ENCODE data around the gene ENO1.
"Not testable (repeated sequence)": the region's sequence is repeated elsewhere in the genome, so short reads cannot be mapped to it uniquely, and the experiment has no call there.

The ENO1 gene

DNA sequence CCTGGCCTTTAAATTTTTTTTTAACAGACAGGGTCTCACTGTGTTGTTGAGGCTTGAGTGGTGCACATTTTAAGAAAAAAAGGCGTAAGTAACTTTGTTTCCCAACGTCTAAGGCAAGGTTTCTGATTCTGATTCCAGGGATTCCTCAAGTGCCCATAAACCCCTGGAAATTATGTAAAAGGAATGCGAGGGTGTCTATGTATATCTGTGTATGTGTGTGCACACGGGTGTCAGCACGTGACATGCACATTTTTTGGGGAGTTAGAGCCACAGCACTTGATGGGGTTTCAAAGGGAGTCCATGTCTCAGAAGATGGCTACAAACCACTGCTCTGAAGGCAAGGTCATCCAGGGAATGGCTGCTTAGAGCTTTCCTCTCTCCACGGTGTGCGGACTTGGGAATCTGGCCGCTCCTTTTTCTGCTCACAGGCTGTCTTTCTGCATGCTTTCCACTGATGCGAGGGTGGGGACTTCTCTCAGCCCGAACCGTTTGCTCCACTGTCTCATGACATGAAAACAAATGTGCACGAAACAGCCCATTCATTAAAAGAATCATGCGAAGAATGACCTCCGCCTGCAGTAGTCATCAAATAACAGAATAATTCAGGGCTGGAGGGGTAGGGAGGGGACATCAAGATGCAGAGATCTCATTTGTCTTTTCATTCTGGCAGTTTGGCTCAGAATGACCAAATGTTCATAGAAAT is 42.4 kb downstream of the ENO1 start:
- no peaks in the 10 kb centered on the region for H3K4me1 ChIP-seq (ENCODE audit: control insufficient read depth, insufficient read depth, low read length)
- no peaks in the 10 kb centered on the region for H3K9me3 ChIP-seq (ENCODE audit: control insufficient read depth, insufficient read depth, low read depth, low read length)
- H3K27ac ChIP-seq (ENCODE audit: extremely low read depth, low read depth, low read length), result no peak overlapping the region
- no peak for TF ChIP-seq ZFP37 (tag by site-specific recombination; IDR thresholded peaks at IDR 0.05)
- TF ChIP-seq, protein P1, sequence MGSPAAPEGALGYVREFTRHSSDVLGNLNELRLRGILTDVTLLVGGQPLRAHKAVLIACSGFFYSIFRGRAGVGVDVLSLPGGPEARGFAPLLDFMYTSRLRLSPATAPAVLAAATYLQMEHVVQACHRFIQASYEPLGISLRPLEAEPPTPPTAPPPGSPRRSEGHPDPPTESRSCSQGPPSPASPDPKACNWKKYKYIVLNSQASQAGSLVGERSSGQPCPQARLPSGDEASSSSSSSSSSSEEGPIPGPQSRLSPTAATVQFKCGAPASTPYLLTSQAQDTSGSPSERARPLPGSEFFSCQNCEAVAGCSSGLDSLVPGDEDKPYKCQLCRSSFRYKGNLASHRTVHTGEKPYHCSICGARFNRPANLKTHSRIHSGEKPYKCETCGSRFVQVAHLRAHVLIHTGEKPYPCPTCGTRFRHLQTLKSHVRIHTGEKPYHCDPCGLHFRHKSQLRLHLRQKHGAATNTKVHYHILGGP (tag by site-specific recombination; IDR thresholded peaks at IDR 0.05), result 0 out of 2 replicates have a peak, but pooled peaks have one; percentile 28
- TF ChIP-seq, protein P2, sequence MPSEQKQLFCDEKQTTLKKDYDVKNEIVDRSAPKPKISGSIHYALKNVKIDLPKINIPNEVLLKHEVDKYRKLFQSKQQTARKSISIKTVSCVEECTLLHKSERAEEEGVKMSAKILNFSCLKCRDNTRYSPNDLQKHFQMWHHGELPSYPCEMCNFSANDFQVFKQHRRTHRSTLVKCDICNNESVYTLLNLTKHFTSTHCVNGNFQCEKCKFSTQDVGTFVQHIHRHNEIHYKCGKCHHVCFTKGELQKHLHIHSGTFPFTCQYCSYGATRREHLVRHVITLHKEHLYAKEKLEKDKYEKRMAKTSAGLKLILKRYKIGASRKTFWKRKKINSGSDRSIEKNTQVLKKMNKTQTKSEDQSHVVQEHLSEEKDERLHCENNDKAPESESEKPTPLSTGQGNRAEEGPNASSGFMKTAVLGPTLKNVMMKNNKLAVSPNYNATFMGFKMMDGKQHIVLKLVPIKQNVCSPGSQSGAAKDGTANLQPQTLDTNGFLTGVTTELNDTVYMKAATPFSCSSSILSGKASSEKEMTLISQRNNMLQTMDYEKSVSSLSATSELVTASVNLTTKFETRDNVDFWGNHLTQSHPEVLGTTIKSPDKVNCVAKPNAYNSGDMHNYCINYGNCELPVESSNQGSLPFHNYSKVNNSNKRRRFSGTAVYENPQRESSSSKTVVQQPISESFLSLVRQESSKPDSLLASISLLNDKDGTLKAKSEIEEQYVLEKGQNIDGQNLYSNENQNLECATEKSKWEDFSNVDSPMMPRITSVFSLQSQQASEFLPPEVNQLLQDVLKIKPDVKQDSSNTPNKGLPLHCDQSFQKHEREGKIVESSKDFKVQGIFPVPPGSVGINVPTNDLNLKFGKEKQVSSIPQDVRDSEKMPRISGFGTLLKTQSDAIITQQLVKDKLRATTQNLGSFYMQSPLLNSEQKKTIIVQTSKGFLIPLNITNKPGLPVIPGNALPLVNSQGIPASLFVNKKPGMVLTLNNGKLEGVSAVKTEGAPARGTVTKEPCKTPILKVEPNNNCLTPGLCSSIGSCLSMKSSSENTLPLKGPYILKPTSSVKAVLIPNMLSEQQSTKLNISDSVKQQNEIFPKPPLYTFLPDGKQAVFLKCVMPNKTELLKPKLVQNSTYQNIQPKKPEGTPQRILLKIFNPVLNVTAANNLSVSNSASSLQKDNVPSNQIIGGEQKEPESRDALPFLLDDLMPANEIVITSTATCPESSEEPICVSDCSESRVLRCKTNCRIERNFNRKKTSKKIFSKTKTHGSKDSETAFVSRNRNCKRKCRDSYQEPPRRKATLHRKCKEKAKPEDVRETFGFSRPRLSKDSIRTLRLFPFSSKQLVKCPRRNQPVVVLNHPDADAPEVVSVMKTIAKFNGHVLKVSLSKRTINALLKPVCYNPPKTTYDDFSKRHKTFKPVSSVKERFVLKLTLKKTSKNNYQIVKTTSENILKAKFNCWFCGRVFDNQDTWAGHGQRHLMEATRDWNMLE (tag by site-specific recombination; conservative IDR thresholded peaks at IDR 0.05; ENCODE audit: low read depth), result no peak
- TF ChIP-seq MYNN (tag by site-specific recombination; IDR thresholded peaks at IDR 0.05; ENCODE audit: borderline replicate concordance), result no peak
- no peak for TF ChIP-seq KLF1 (tag by site-specific recombination; IDR thresholded peaks at IDR 0.05)
- H3K36me3 ChIP-seq (ENCODE audit: control insufficient read depth in 2 of 2, insufficient read depth in 1 of 2, low read length in 2 of 2), result no peaks in the 10 kb centered on the region
- CTCF ChIA-PET, result interaction anchor here (0.7 to 6.9 kb wide), 2 partner anchors 13 to 16 kb away, joined by 3 to 40 read pairs; no protein-coding TSS in a partner anchor
- POLR2A ChIA-PET, result interaction anchor here (0.7 kb wide), 1 partner anchor 19 kb away, joined by 4 read pairs; the partner anchor contains the start of gene RERE
- no peak overlapping the region for H3K4me3 ChIP-seq (ENCODE audit: low read depth, low read length)

DNA sequence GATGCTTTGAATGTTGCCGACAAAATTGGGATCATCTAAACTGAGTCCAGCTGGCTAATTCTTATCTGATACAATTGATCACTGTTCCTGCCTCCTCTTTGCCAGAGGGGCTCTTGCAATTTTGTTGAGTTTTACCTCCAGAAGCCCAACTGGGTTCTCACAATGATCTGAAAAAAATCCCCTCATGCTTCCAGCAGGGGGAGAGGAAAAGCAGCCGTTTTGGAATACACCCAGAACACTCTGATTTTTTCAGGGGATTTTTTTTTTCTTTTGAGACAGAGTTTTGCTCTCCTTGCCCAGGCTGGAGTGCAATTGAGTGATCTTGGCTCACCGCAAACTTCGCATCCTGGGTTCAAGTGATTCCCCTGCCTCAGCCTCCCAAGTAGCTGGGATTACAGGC is 47.1 kb downstream of the ENO1 start:
- no peak overlapping the region for H3K4me3 ChIP-seq (ENCODE audit: low read depth, low read length)
- H3K36me3 ChIP-seq (ENCODE audit: control insufficient read depth in 2 of 2, insufficient read depth in 1 of 2, low read length in 2 of 2), result no peaks in the 10 kb centered on the region
- H3K27ac ChIP-seq (ENCODE audit: extremely low read depth, low read depth, low read length), result no peak overlapping the region
- POLR2A ChIA-PET, result no interaction called here
- H3K4me1 ChIP-seq (ENCODE audit: control insufficient read depth, insufficient read depth, low read length), result peaks cover 7% of the 10 kb centered on the region
- CTCF ChIA-PET, result interaction anchor here (0.6 to 4.2 kb wide), 3 partner anchors 18 to 563 kb away, joined by 3 to 22 read pairs (median 6); no protein-coding TSS in a partner anchor
- TF ChIP-seq, protein P3, sequence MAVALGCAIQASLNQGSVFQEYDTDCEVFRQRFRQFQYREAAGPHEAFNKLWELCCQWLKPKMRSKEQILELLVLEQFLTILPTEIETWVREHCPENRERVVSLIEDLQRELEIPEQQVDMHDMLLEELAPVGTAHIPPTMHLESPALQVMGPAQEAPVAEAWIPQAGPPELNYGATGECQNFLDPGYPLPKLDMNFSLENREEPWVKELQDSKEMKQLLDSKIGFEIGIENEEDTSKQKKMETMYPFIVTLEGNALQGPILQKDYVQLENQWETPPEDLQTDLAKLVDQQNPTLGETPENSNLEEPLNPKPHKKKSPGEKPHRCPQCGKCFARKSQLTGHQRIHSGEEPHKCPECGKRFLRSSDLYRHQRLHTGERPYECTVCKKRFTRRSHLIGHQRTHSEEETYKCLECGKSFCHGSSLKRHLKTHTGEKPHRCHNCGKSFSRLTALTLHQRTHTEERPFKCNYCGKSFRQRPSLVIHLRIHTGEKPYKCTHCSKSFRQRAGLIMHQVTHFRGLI (tag by site-specific recombination; IDR thresholded peaks at IDR 0.05), result peak; percentile 58; the same call in 1 of the 2 replicates
- TF ChIP-seq ZNF76 (tag by site-specific recombination; IDR thresholded peaks at IDR 0.05; ENCODE audit: borderline replicate concordance, low read depth), result no peak
- H3K9me3 ChIP-seq (ENCODE audit: control insufficient read depth, insufficient read depth, low read depth, low read length), result no peaks in the 10 kb centered on the region

DNA sequence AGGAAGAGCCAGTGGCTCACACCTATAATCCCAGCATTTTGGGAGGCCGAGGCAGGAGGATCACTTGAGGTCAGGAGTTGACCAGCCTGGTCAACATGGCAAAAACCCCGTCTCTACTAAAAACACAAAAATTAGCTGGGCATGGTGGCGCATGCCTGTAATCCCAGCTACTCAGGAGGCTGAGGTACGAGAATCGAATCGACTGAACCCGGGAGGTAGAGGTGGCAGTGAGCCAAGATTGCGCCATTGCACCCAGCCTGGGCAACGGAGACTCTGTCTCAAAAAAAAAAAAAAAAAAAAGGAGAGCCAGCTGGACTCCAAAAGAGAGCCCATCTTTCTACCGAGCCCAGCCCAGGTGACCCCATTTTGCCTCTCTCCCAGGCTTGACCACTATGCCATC is 47.8 kb downstream of the ENO1 start:
- H3K9me3 ChIP-seq (ENCODE audit: control insufficient read depth, insufficient read depth, low read depth, low read length); H3K4me3 ChIP-seq (ENCODE audit: low read depth, low read length); POLR2A ChIA-PET; H3K27ac ChIP-seq (ENCODE audit: extremely low read depth, low read depth, low read length); H3K4me1 ChIP-seq (ENCODE audit: control insufficient read depth, insufficient read depth, low read length); H3K36me3 ChIP-seq (ENCODE audit: control insufficient read depth in 2 of 2, insufficient read depth in 1 of 2, low read length in 2 of 2): not testable (repeated sequence)
- CTCF ChIA-PET, result interaction anchor here (1.5 to 4.2 kb wide), 2 partner anchors 18 to 27 kb away, joined by 6 to 22 read pairs; no protein-coding TSS in a partner anchor
